WI38 (cell line): Measurements from ENCODE around the gene NAA35.

ENCODE experiments used
- H3K4me3 ChIP-seq: 2 replicates; pipeline ENCODE4 v1.5.1; 2011; ENCODE audit warnings: low read depth, mild to moderate bottlenecking, control low read depth, low read length
- CTCF ChIP-seq: IDR thresholded peaks from 2 replicates; pipeline ENCODE4 v1.5.1; 2012; ENCODE audit warnings: low read depth, mild to moderate bottlenecking, control low read depth, low read length

The NAA35 gene

GRCh38 chr9:85904975-85905374 is 36.0 kb upstream of the NAA35 start:
- H3K4me3 ChIP-seq, result no peak overlapping the region
- no peak for TF ChIP-seq CTCF

GRCh38 chr9:85905957-85906356 is 35.0 kb upstream of the NAA35 start:
- H3K4me3 ChIP-seq, result no peak overlapping the region
- no peak for TF ChIP-seq CTCF

- no peak for TF ChIP-seq CTCF
- no peak overlapping the region for H3K4me3 ChIP-seq
Measured at GRCh38 chr9:85909390-85909789, 31.6 kb upstream of the NAA35 start.

- H3K4me3 ChIP-seq, result no peak overlapping the region
- TF ChIP-seq CTCF, result no peak
Measured at GRCh38 chr9:85914108-85914507, 26.8 kb upstream of the NAA35 start.

GRCh38 chr9:85917756-85918155 is 23.2 kb upstream of the NAA35 start:
- TF ChIP-seq CTCF, result no peak
- H3K4me3 ChIP-seq, result no peak overlapping the region

- no peak for TF ChIP-seq CTCF
- no peak overlapping the region for H3K4me3 ChIP-seq
Measured at GRCh38 chr9:85925493-85925892, 15.5 kb upstream of the NAA35 start.

- TF ChIP-seq CTCF, result no peak
- H3K4me3 ChIP-seq, result no peak overlapping the region
Measured at GRCh38 chr9:85927076-85927475, 13.9 kb upstream of the NAA35 start.
